Osteocyte (in vitro differentiated cells): ENCODE results near the gene SLC7A8. TPM values are rescaled to one million over a fixed set of nuclear protein-coding genes. Genes with fewer than 3 reads are reported as not detected.

Source experiments
- DNase-seq: peaks from one replicate; pipeline ENCODE4 v3.0.0; 2021; ENCODE audit warnings: mixed read lengths; ENCODE audit not compliant: unreplicated experiment; ENCODE audit errors: extremely low spot score
- H3K27ac Mint-ChIP-seq: one replicate; pipeline ENCODE4 v1.8.0; 2021; ENCODE audit warnings: mild to moderate bottlenecking, mixed read lengths; ENCODE audit not compliant: unreplicated experiment
- H3K27me3 Mint-ChIP-seq: one replicate; pipeline ENCODE4 v1.8.0; 2021; ENCODE audit warnings: mixed read lengths; ENCODE audit not compliant: unreplicated experiment
- H3K36me3 Mint-ChIP-seq: one replicate; pipeline ENCODE4 v1.8.0; 2021; ENCODE audit warnings: mixed read lengths; ENCODE audit not compliant: unreplicated experiment
- H3K4me1 Mint-ChIP-seq: one replicate; pipeline ENCODE4 v1.8.0; 2021; ENCODE audit warnings: mixed read lengths; ENCODE audit not compliant: unreplicated experiment
- H3K4me3 Mint-ChIP-seq: one replicate; pipeline ENCODE4 v1.8.0; 2021; ENCODE audit warnings: mild to moderate bottlenecking, moderate library complexity, mixed read lengths; ENCODE audit not compliant: unreplicated experiment
- H3K9me3 Mint-ChIP-seq: one replicate; pipeline ENCODE4 v1.8.0; 2021; ENCODE audit warnings: mixed read lengths; ENCODE audit not compliant: unreplicated experiment
- CTCF ChIP-seq: fragments of 200-600 bp; sonication (generic); IDR thresholded peaks from 2 replicates; pipeline ENCODE4 v1.5.0; 2021; ENCODE audit warnings: antibody characterized with exemption, mild to moderate bottlenecking, moderate library complexity
- total RNA-seq: library from RNA; stranded (reverse); gene quantifications from 2 replicates; pipeline ENCODE4 v1.2.1, GENCODE V29; 2021

The SLC7A8 gene
- total RNA-seq, 1 donor from 2014 or later: 0.75 TPM

DNA sequence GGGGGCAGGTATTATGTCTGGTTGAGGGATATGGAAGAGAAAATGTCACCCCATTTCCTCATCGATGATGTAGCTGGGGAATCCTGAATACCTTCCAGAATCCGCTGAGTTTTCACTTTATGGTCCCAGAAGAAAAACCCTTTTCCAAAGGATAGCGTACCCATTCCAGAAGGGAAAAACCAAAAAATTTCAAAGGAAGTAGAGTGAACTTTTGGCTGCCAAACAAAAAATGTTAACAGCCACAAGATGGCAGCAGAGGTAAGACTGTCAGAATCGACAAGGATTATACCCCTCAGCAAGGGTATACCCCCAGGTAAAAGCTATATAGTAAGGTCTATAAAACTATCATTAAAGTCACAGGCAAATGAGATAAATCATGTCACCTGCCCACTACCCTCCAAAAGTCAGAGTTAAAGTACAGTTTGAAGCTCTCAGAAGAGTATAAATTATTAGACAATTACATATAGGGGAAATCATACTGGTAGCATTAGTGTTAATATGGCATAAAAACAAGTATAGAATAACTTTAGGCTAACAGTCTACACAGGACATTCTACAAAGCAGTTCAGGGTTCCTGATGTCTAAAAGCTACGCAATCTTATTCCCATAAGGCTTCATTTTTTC lies 106.6 kb downstream of the SLC7A8 start:
- no peaks in the 10 kb centered on the region for H3K9me3 Mint-ChIP-seq
- H3K4me3 Mint-ChIP-seq: no peak overlapping the region
- no peak for DNase-seq
- no peaks in the 10 kb centered on the region for H3K27me3 Mint-ChIP-seq
- no peak overlapping the region for H3K27ac Mint-ChIP-seq
- peaks cover 40% of the 10 kb centered on the region for H3K4me1 Mint-ChIP-seq
- peaks cover 55% of the 10 kb centered on the region for H3K36me3 Mint-ChIP-seq
- peak; percentile 74 for TF ChIP-seq CTCF

Other genes starting within 250 kb of the SLC7A8 start
- gene HAUS4, start 226.6 kb downstream of the SLC7A8 start, total RNA-seq: 39.9 and 40.9 TPM in 2 replicates
- gene AJUBA, start 201.1 kb downstream of the SLC7A8 start, total RNA-seq: 111 and 115 TPM in 2 replicates
- gene C14orf93, start 173.5 kb downstream of the SLC7A8 start, total RNA-seq: 11.4 and 12.4 TPM in 2 replicates
- 144 and 147 TPM in 2 replicates for gene PSMB5, start 148.8 kb downstream of the SLC7A8 start, total RNA-seq
- gene PSMB11, start 141.4 kb downstream of the SLC7A8 start, total RNA-seq: not detected in 2 replicates
- 13.3 and 13.7 TPM in 2 replicates for gene CDH24, start 126.1 kb downstream of the SLC7A8 start, total RNA-seq
- gene ACIN1, start 88.5 kb downstream of the SLC7A8 start, total RNA-seq: 219 and 241 TPM in 2 replicates
- gene C14orf119, start 88.2 kb downstream of the SLC7A8 start, total RNA-seq: 51.8 and 61.3 TPM in 2 replicates
- not detected in 2 replicates for gene CIROP, start 78.7 kb downstream of the SLC7A8 start, total RNA-seq
- not detected in 2 replicates for gene CEBPE, start 64.4 kb downstream of the SLC7A8 start, total RNA-seq
- gene RNF212B, start 54.3 kb upstream of the SLC7A8 start, total RNA-seq: not detected in 2 replicates
- gene HOMEZ, start 102.5 kb upstream of the SLC7A8 start, total RNA-seq: 6.9 and 8.4 TPM in 2 replicates
- gene PPP1R3E, start 119.2 kb upstream of the SLC7A8 start, total RNA-seq: 15.3 and 19.2 TPM in 2 replicates
- 21.6 and 27.9 TPM in 2 replicates for gene BCL2L2, start 123.2 kb upstream of the SLC7A8 start, total RNA-seq
- gene PABPN1, start 137.8 kb upstream of the SLC7A8 start, total RNA-seq: 175 and 183 TPM in 2 replicates
- 36.4 and 42.7 TPM in 2 replicates for gene SLC22A17, start 169.2 kb upstream of the SLC7A8 start, total RNA-seq
- 30.5 and 31.9 TPM in 2 replicates for gene EFS, start 181.5 kb upstream of the SLC7A8 start, total RNA-seq
- not detected in 2 replicates for gene IL25, start 189.1 kb upstream of the SLC7A8 start, total RNA-seq
- not detected in 2 replicates for gene CMTM5, start 193.4 kb upstream of the SLC7A8 start, total RNA-seq
- gene MYH6, start 224.6 kb upstream of the SLC7A8 start, total RNA-seq: not detected in 2 replicates